PFSK-1 (cell line): Measurements from ENCODE around the gene TTC28.

ENCODE experiments used
- FOXP2 ChIP-seq: optimal IDR thresholded peaks from 2 replicates; pipeline ENCODE3; 2011; ENCODE audit warnings: borderline replicate concordance, control low read depth, inconsistent platforms; ENCODE audit not compliant: insufficient read depth; ENCODE audit errors: extremely low read length, extremely low read depth
- POLR2AphosphoS5 ChIP-seq: IDR thresholded peaks from 2 replicates; pipeline ENCODE4 v1.6.1; 2012; ENCODE audit warnings: low read depth, mild to moderate bottlenecking, control low read depth, low read length, moderate library complexity
- REST ChIP-seq, 2 experiments: IDR thresholded peaks; 2 replicates each; pipeline versions ENCODE4 v1.6.1 to v1.8.0; 2011 to 2012; ENCODE audit warnings: low read depth in 2 of 2, low read length in 2 of 2, control low read depth in 1 of 2, inconsistent platforms in 1 of 2, mild to moderate bottlenecking in 1 of 2, moderate library complexity in 1 of 2; ENCODE audit not compliant: insufficient read depth in 1 of 2
- SIN3A ChIP-seq: IDR thresholded peaks from 2 replicates; pipeline ENCODE4 v1.6.1; 2012; ENCODE audit warnings: mild to moderate bottlenecking, low read length, moderate library complexity, borderline replicate concordance; ENCODE audit not compliant: insufficient read depth
- TAF1 ChIP-seq: IDR thresholded peaks from 2 replicates; pipeline ENCODE4 v1.6.1; 2012; ENCODE audit warnings: low read length, control low read depth, borderline replicate concordance; ENCODE audit not compliant: insufficient read depth

- no peak for TF ChIP-seq POLR2AphosphoS5
- TF ChIP-seq REST (IDR thresholded peaks at IDR 0.05; ENCODE audit: insufficient read depth in 1 of 2, low read depth in 2 of 2, low read length in 2 of 2): no peak
- no peak for TF ChIP-seq SIN3A
- no peak for TF ChIP-seq TAF1
- no peak for TF ChIP-seq FOXP2
These were observed 49.5 kb downstream of the TTC28 start for GRCh38 chr22:28630177-28630574.
